Spleen (tissue), 11 donors: Measurements from ENCODE around the gene MASP2. TPM values are rescaled to one million over a fixed set of nuclear protein-coding genes. Genes with fewer than 3 reads are reported as not detected.
A peak's percentile ranks its signal among the peaks of the same experiment; 100 is the strongest.
"Not testable (repeated sequence)": the region's sequence is repeated elsewhere in the genome, so short reads cannot be mapped to it uniquely, and the experiment has no call there.

Experiments
- DNase-seq: peaks from one replicate; pipeline ENCODE4 v3.0.0-alpha.2; 2020
- H3K27ac ChIP-seq, 8 donors: fragments of 200-600 bp; sonication (generic) in 7 of 8; 1 replicate in 4 of 8; 2 replicates in 4 of 8; pipeline versions ENCODE4 v1.5.0 to v1.8.0; 2016 to 2021; ENCODE audit warnings: inconsistent platforms in 4 of 8, mild to moderate bottlenecking in 4 of 8, moderate library complexity in 1 of 8
- H3K27me3 ChIP-seq, 7 donors: fragments of 200-600 bp; sonication (generic) in 6 of 7; replicated peaks in 1 of 7; 1 replicate in 4 of 7; 2 replicates in 3 of 7; pipeline versions ENCODE4 v1.5.0 to v1.8.0; 2016 to 2021; ENCODE audit warnings: inconsistent platforms in 3 of 7, mild to moderate bottlenecking in 1 of 7
- H3K36me3 ChIP-seq, 6 donors: fragments of 200-600 bp; sonication (generic) in 5 of 6; 1 replicate in 4 of 6; 2 replicates in 2 of 6; pipeline versions ENCODE4 v1.5.0 to v1.8.0; 2016 to 2021; ENCODE audit warnings: inconsistent platforms in 2 of 6
- H3K4me1 ChIP-seq, 6 donors: fragments of 200-600 bp; sonication (generic) in 5 of 6; 1 replicate in 3 of 6; 2 replicates in 3 of 6; pipeline versions ENCODE4 v1.5.0 to v1.8.0; 2016 to 2021; ENCODE audit warnings: inconsistent platforms in 3 of 6
- H3K4me3 ChIP-seq, 8 donors: fragments of 200-600 bp; sonication (generic) in 7 of 8; 1 replicate in 4 of 8; 2 replicates in 4 of 8; pipeline versions ENCODE4 v1.5.0 to v1.8.0; 2016 to 2021; ENCODE audit warnings: inconsistent platforms in 4 of 8, mild to moderate bottlenecking in 4 of 8, moderate library complexity in 2 of 8
- H3K9me3 ChIP-seq, 8 donors: fragments of 200-600 bp; sonication (generic) in 7 of 8; 1 replicate in 4 of 8; 2 replicates in 4 of 8; pipeline versions ENCODE4 v1.5.0 to v1.8.0; 2016 to 2021; ENCODE audit warnings: inconsistent platforms in 4 of 8
- POLR2A ChIP-seq, 3 donors: fragments of 450-650 bp; IDR thresholded peaks; one replicate each; pipeline ENCODE4 v1.5.1; 2017; ENCODE audit warnings: antibody characterized with exemption in 3 of 3, mild to moderate bottlenecking in 1 of 3
- POLR2AphosphoS5 ChIP-seq, 3 donors: sonication (generic); formaldehyde crosslinking; IDR thresholded peaks; one replicate each; pipeline ENCODE4 v1.5.1; 2017; ENCODE audit warnings: antibody characterized with exemption in 3 of 3
- WGBS, 5 donors: extraction: QIAGEN DNeasy Blood & Tissue Kit in 3 of 5; methylation state at CpG; one replicate each; pipeline versions ENCODE4 v1.1.5 to v1.1.7; 2013 to 2018; 5-methylcytosine and 5-hydroxymethylcytosine counted together
- intact Hi-C: fragments of 100-400 bp; cut with DNase I; formaldehyde crosslinking; loops from one replicate; pipeline ENCODE4 v1.15.0; 2023; ENCODE audit warnings: low total_unique reads
- polyA plus RNA-seq, 3 donors: library from polyadenylated mRNA; stranded (reverse); fragments of 200-250 nt; gene quantifications; one replicate each; pipeline ENCODE4 v1.2.1, GENCODE V29; 2013
- total RNA-seq, 7 donors: library from RNA; depleted of rRNA in 3 of 7; stranded (reverse); fragments of >200 nt in 3 of 7; fragmentation: NEBNext Ultra II Directional in 4 of 7; extraction: Animal tissue kit (Norgen Biotek cat#: 25700) in 4 of 7; gene quantifications; one replicate each; pipeline versions ENCODE4 v1.1.0 to v1.2.1, GENCODE V29; 2016 to 2021
- TF ChIP-seq, protein P1 (sequence below), 11 experiments: fragments of 200-600 bp in 7 of 11; fragments of 450-650 bp in 4 of 11; sonication (generic) in 4 of 11; IDR thresholded peaks in 8 of 11; conservative IDR thresholded peaks in 3 of 11; 1 replicate in 7 of 11; 2 replicates in 4 of 11; pipeline versions ENCODE4 v1.4.0 to v1.8.0; 2016 to 2021; ENCODE audit warnings: antibody characterized with exemption in 11 of 11, inconsistent platforms in 4 of 11, mild to moderate bottlenecking in 1 of 11
- donor health status: healthy with polysubstance abuse.
- donor health status: DM: no; HTN: no; CAD: no; lungs with moderate emphysema.
- donor health status: DM: no; HTN: no; CAD: no.
- donor health status: Bipolar disorder and iron deficiency.
- donor health status: healthy.
- donor health status: DM: no; HTN: no; CAD: no.
- donor health status: DM: yes; HTN: yes; CAD: no.

MASP2 gene
- total and polyA plus RNA-seq, 10 donors, result 0.06 TPM; not detected in 9

DNA sequence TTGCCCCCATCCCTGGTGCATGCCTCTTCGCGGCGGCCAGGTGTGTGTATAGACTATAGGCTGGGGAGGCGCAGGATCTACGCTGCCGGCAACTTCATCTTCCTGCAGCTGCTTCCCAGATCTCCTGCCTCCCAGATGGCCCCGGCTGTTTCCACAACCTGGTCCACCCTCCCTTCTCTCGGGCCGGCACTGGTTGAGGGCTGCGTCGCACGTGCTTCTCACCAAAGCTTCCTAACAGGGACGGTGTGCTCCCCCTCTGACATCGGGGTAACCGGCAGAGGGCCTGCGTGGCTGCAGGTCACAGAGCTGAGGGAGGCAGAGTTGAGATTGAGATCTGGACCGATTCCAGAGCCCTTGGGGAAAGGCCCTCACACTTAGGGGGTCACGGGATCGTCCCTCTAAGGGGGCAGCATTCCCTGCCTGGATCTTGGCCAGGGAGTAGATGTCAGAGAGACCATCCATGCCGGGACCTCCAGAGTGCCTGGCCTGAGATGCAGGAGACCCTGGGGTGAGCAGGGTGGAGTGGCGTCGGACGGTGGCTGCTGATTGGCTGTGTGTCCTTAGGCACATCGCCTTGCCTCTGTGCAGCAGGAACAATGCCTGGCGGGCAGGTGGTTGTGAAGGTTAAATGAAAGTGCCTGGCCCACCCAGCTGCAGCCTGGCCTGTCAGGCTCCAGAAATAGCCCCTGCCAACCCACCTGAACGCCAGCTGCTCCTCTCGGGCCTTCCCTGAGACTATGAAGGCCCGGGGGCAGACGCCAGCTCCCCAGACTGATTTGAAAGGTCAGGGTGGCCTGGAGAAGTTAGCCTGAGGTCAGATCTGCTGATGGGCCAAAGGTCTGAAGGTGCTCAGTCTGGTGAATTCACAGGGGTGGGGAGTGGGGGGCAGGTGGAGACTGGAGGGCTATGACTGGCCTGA, 6.1 kb upstream of the MASP2 start:
- Histone ChIP-seq H3K27ac (no peak overlapping the region), H3K36me3 (peaks cover 0 to 46% (median 30%) of the 10 kb centered on the region in 6 donors), H3K9me3 (no peaks in the 10 kb centered on the region), H3K4me3 (no peak overlapping the region), H3K27me3 (no peaks in the 10 kb centered on the region), H3K4me1 (peaks cover 0 to 24% (median 7%) of the 10 kb centered on the region in 6 donors)
- TF ChIP-seq, protein P1, sequence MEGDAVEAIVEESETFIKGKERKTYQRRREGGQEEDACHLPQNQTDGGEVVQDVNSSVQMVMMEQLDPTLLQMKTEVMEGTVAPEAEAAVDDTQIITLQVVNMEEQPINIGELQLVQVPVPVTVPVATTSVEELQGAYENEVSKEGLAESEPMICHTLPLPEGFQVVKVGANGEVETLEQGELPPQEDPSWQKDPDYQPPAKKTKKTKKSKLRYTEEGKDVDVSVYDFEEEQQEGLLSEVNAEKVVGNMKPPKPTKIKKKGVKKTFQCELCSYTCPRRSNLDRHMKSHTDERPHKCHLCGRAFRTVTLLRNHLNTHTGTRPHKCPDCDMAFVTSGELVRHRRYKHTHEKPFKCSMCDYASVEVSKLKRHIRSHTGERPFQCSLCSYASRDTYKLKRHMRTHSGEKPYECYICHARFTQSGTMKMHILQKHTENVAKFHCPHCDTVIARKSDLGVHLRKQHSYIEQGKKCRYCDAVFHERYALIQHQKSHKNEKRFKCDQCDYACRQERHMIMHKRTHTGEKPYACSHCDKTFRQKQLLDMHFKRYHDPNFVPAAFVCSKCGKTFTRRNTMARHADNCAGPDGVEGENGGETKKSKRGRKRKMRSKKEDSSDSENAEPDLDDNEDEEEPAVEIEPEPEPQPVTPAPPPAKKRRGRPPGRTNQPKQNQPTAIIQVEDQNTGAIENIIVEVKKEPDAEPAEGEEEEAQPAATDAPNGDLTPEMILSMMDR (IDR thresholded peaks at IDR 0.05 in 8 of 11, conservative IDR thresholded peaks at IDR 0.05 in 3 of 11), result no peak
- TF ChIP-seq POLR2A (IDR thresholded peaks at IDR 0.05) (no peak), POLR2AphosphoS5 (IDR thresholded peaks at IDR 0.05) (peak; percentile 34 to 73 (median 51))
- intact Hi-C loops, result no loop called here
- WGBS, 5 donors, result 25 to 56% (median 30%) methylated on average over 15 to 29 of the region's 29 CpGs
- DNase-seq, result no peak

DNA sequence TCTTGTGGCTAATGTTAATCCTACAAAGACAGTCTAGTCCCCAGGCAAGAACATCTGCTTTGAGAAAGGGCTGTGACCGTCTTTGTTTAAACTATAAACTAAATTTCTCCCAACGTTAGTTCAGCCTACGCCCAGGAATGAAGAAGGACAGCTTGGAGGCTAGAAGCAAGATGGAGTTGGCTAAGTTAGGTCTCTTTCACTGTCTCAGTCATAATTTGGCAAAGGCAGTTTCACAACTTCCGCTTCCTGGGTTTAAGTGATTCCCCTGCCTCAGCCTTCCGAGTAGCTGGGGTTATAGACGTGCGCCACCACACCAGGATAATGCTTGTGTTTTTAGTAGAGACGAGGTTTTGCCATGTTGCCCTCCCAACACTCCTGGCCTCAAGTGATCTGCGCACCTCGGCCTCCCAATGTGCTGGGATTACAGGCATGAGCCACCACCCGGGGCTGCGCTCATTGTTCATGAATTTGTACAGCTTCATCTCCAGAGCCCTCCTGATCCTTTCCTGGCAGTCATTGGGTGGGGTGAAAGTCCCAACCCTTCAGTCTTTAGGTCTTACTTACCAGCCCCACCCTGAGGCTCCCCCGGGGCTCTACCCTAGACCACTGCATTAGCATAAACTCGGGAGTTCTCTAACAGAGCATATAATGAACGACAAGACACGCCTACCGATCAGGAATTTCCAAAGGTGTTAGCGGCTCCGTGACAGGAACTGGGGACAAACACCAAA, 4.9 kb upstream of the MASP2 start:
- no peaks in the 10 kb centered on the region for H3K9me3 ChIP-seq
- 47 to 59% (median 50%) methylated on average over 18 to 19 of the region's 19 CpGs for WGBS, 5 donors
- H3K4me3 ChIP-seq, result no peak overlapping the region
- H3K27me3 ChIP-seq, result no peaks in the 10 kb centered on the region
- no peak overlapping the region for H3K27ac ChIP-seq
- TF ChIP-seq POLR2AphosphoS5 (IDR thresholded peaks at IDR 0.05) (no peak), POLR2A (IDR thresholded peaks at IDR 0.05) (no peak)
- TF ChIP-seq, protein P1 (IDR thresholded peaks at IDR 0.05 in 8 of 11, conservative IDR thresholded peaks at IDR 0.05 in 3 of 11), result no peak
- peaks cover 0 to 19% (median 7%) of the 10 kb centered on the region in 6 donors for H3K4me1 ChIP-seq
- peaks cover 0 to 35% (median 26%) of the 10 kb centered on the region in 6 donors for H3K36me3 ChIP-seq
- no peak for DNase-seq
- intact Hi-C loops, result no loop called here

DNA sequence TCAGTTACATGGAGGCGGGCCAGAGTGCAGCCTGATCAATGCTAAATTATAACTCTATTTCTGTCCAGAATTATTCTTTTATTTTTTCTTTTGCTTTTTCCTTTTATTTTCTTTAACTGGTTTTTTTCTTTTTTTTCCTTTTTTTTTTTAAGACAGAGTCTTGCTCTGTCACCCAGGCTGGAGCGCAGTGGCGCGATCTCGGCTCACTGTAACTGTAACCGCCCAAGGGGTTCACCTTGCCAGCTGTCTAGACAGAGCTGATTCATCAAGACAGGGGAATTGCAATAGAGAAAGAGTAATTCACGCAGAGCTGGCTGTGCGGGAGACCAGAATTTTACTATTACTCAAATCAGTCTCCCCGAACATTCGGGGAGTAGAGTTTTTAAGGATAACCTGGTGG, 4.1 kb upstream of the MASP2 start:
- H3K4me3 ChIP-seq, H3K9me3 ChIP-seq, H3K27ac ChIP-seq, H3K27me3 ChIP-seq, DNase-seq, intact Hi-C loops: not testable (repeated sequence)
- 83 to 96% (median 93%) methylated on average over 10 of the region's 10 CpGs for WGBS, 5 donors
- Histone ChIP-seq H3K4me1 (peaks cover 0 to 19% (median 7%) of the 10 kb centered on the region in 6 donors), H3K36me3 (peaks cover 0 to 27% (median 18%) of the 10 kb centered on the region in 6 donors)

DNA sequence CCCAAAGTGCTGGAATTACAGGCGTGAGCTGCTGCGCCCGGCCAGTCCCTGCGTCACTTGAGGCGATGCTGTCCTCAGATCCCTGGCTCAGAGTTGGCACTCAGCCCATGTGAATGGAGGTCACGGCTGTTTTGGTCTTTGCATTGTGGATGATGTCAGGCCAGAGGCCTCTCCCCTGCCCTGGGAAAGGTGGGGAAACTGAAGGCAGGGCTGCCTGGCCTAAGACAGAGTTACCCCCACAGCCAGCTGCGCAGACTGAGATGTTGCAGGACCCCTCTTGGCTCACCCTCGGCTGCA, 821 bp downstream of the MASP2 start:
- Histone ChIP-seq H3K27me3 (no peaks in the 10 kb centered on the region), H3K9me3 (no peaks in the 10 kb centered on the region), H3K27ac (no peak overlapping the region), H3K4me3 (no peak overlapping the region), H3K4me1 (no peaks in the 10 kb centered on the region), H3K36me3 (no peaks in the 10 kb centered on the region)
- TF ChIP-seq, protein P1 (IDR thresholded peaks at IDR 0.05 in 8 of 11, conservative IDR thresholded peaks at IDR 0.05 in 3 of 11), result no peak
- no peak for TF ChIP-seq POLR2AphosphoS5 (IDR thresholded peaks at IDR 0.05)
- no peak for TF ChIP-seq POLR2A (IDR thresholded peaks at IDR 0.05)
- WGBS, 5 donors, result 85 to 91% (median 87%) methylated on average over 6 to 8 of the region's 8 CpGs
- DNase-seq, result no peak
- intact Hi-C loops, result no loop called here
